Measurements from ENCODE around the gene WIPF3.

GRCh38 chr7:29891766-29892165 is 85.5 kb downstream of the WIPF3 start:
- TF ChIP-seq POLR2A (IDR thresholded peaks at IDR 0.05) (no peak), POLR2AphosphoS5 (IDR thresholded peaks at IDR 0.05) (no peak)

Measured in stomach (tissue), 4 donors.